KOPT-K1 (cell line): Measurements from ENCODE around the gene MYRIP.
"Not testable (repeated sequence)": the region's sequence is repeated elsewhere in the genome, so short reads cannot be mapped to it uniquely, and the experiment has no call there.

Source experiments
- H3K27ac ChIP-seq: fragments of 200-600 bp; sonication (generic); 2 replicates; pipeline ENCODE4 v1.5.1; 2016; ENCODE audit warnings: antibody characterized with exemption, mild to moderate bottlenecking, low read depth, low read length; ENCODE audit not compliant: poor library complexity, severe bottlenecking
- H3K36me3 ChIP-seq: fragments of 200-600 bp; sonication (generic); 2 replicates; pipeline ENCODE4 v1.5.1; 2017; ENCODE audit warnings: antibody characterized with exemption, mild to moderate bottlenecking, low read length, moderate library complexity; ENCODE audit not compliant: insufficient read depth
- H3K9me3 ChIP-seq: fragments of 200-600 bp; sonication (generic); 2 replicates; pipeline ENCODE4 v1.5.1; 2017; ENCODE audit warnings: antibody characterized with exemption, low read length, mild to moderate bottlenecking; ENCODE audit not compliant: insufficient read depth, poor library complexity, severe bottlenecking

The MYRIP gene

DNA sequence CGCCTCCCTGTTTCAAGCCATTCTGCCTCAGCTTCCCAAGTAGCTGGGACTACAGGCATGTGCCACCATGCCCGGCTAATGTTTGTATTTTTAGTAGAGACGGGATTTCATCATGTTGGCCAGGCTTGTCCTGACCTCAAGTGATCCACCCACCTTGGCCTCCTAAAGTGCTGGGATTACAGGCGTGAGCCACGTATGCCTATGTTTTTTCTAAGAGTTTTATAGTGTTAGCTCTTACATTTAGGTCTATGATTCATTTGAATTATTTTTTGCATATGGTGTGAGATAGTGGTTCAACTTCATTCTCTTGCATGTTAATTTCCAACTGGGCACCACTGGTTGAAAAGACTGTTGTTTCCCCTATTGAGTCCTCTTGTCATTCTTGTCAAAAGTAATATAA is 473.6 kb downstream of the MYRIP start:
- not testable (repeated sequence) for H3K27ac ChIP-seq, H3K36me3 ChIP-seq, H3K9me3 ChIP-seq

DNA sequence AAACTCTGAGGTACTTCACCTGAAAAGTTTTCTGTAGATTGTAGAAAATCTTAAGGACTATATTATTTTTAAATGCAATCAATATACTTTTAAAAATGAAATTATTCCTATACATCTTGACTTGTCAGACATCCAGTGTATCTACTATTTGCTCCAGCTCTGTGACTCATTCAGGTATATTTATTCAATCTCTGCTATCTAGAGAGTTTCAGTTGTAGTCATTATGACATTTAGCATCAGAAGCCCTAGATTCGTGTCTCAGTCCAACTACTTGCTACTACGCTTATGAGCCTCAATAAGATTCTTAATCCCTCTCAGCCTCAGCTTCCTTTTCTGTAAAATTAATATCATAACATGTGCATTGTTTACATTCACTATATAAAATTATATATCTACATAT is 477.8 kb downstream of the MYRIP start:
- Histone ChIP-seq H3K36me3 (no peaks in the 10 kb centered on the region), H3K27ac (no peak overlapping the region), H3K9me3 (peaks cover 16% of the 10 kb centered on the region)

DNA sequence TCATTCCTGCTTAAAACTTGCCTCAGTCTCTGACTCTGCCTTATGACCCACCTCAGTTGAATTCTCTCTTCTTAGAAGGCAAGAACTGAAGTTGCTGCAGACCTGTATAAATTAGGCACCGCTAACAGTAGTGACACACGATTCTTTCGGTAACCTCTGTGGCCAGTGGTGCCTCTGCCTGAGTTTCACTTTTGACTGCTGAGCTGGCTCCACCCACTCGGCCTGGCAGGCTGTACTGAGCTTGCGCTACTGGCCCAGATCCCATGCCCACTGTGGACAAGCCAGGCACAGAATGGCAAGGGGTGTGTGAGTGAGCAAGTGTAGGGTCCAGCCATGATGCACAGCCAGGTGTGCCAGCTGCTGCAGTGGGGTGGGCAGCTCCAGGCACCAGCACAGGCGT is 481.0 kb downstream of the MYRIP start:
- Histone ChIP-seq H3K9me3 (peaks cover 16% of the 10 kb centered on the region), H3K36me3 (no peaks in the 10 kb centered on the region), H3K27ac (no peak overlapping the region)

DNA sequence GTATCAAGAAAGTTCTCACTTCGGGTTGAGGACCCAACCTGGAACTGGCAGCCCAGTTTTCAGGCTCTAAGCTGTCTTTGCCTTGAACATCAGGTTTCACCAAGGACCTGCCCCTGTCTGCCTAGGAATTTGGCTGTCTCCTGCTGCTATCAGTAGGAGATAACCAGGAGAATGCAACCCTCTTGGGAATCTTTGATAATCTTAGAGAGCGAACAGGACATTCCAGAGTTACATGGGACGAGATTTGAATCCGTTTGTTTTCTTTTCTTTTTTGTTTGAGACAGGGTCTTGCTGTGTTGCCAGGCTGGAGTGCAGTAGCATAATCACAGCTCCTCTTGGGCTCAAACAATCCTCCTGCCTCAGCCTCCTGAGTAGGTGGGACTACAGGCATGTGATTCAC is 482.1 kb downstream of the MYRIP start:
- Histone ChIP-seq H3K27ac (no peak overlapping the region), H3K9me3 (peaks cover 16% of the 10 kb centered on the region), H3K36me3 (no peaks in the 10 kb centered on the region)

DNA sequence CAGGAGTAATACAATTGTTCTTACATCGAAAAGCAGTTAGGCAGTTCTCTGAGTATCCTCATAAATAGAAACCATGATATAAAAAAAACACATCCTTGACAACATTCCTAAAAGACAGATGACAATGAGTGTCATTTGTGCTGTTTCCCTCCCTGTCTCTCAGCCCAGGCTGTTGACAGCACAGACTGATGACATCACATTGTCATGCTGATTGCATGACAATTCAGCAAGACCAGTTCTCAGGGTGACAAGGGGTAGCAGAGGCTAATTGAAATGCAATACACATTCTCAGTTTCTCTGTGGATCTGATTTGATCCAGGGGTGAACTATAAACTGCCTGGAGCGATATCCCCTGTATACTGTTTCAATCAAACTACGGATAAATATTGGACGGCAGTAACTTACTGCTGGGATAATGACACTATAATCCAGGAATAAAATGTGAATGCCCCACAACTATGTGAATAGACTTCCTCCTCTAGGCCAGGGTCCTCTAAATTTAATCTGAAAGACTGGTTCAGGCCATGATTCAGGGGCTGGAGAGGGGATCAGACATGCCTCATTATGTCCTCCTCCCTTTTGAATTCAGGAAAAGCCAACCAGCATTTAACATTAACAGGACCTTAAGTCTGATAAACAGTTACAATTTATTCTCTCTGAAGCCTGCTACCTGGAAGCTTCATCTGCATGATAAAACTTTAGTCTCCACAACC is 483.4 kb downstream of the MYRIP start:
- Histone ChIP-seq H3K9me3 (peaks cover 16% of the 10 kb centered on the region), H3K36me3 (no peaks in the 10 kb centered on the region), H3K27ac (no peak overlapping the region)

DNA sequence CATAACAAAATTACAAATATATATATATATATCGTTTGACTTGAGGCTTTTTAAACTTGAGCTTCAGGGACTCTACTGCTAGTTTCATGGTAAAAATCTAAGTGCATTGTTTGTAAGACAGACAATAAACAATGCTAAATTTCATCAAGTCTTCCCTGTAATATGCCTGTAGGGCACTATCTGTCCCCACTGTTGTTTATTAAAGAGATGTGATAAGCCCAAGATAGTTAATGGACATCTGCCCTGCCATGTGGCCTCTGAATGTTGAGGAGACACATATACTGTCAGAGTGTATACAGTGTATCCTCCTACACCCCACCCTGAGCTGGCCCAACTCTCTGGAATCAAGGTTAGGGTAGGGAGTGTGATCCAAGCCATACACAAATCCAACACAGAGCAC is 485.0 kb downstream of the MYRIP start:
- peaks cover 16% of the 10 kb centered on the region for H3K9me3 ChIP-seq
- H3K36me3 ChIP-seq: no peaks in the 10 kb centered on the region
- no peak overlapping the region for H3K27ac ChIP-seq

DNA sequence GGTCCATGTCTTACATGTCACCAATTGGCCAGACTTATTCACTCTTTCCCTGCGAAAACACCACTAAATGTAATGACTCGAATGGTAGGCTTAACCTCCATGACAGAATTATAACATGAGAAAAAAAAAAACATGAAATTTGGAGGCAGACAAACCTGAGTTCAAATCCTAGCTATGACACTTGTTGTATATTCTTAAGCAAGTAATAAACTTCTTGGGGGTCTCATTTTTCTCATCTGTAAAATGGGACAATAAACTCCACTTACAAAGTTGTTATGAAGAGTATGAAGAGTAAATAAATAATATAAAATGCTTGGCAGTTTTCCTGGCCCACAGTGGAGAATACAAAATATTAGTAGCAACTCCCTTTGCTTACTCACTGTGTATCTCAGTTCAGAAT is 488.7 kb downstream of the MYRIP start:
- H3K36me3 ChIP-seq: no peaks in the 10 kb centered on the region
- no peak overlapping the region for H3K27ac ChIP-seq

DNA sequence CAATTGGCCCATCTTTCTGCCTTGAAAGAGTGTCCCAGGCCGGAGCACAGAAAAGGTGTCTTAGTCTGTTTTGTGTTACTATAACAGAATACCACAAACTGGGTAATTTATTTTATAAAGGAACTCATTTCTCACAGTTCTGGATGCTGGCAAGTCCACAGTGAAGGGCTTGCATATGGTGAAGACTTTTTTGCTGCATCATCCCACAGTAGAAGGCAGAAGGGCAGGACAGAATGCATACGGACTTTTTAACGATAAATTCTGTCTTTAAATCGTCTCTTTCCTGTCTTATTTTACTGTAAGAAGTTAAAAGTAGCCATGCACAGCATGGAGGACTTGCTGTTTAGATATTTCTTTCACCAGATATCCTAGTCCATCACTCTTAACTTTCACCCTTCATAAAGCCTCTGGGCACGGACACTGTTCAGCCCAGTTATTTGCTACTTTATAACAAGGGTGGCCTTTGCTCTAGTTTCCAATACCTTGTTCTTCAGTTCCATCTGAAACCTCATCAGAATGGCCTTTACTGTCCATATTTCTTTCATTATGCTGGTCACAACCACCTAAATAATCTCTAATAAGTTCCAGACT is 489.8 kb downstream of the MYRIP start:
- no peaks in the 10 kb centered on the region for H3K36me3 ChIP-seq
- H3K27ac ChIP-seq: no peak overlapping the region
- H3K9me3 ChIP-seq: no peaks in the 10 kb centered on the region

More for the DNA sequence above, 488.7 kb downstream of the MYRIP start:
- no peaks in the 10 kb centered on the region for H3K9me3 ChIP-seq

DNA sequence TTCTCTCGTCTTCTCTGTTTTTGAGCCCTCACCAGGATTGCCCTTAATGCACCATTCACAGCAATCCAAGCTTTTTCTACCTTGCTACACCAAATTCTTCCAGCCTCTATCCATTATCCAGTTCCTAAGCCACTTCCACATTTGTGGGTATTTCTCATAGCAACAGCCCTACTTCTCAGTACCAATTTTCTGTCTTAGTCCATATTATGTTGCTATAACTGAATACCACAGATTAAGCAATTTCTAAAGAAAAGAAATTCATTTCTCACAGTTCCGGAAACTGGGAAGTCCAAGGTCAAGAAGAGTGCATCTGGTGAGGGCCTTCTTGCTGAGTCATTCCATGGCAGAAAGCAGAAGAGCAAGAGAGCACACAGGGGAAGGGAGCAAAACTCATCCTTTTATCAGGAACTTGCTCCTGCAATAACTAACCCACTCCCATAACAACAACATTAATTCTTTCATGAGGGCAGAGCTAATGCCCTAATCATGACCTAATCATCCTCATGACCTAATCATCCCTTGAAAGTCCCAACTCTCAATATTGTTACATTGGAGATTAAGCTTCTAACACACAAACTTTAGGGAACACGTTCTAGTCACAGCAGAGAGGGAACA is 490.4 kb downstream of the MYRIP start:
- Histone ChIP-seq H3K27ac (no peak overlapping the region), H3K36me3 (no peaks in the 10 kb centered on the region), H3K9me3 (no peaks in the 10 kb centered on the region)

DNA sequence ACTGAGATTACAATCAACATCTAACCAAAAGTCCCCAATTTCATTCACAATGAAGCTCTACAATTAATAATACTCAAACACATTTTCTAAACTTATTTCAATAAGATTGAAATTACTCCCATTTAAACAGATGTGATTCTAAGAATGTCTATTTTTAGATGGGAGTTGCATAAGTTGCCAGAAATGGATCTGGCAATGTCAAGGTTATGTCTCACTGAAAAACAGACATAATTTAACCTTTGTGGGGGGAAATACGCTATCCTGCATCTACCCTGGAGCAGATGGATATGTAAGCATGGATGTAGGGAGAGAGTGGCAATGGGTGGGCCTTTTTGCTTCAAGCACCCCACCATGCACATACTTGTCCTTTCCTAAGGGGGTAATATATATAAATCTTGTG is 493.4 kb downstream of the MYRIP start:
- no peaks in the 10 kb centered on the region for H3K9me3 ChIP-seq
- H3K36me3 ChIP-seq: no peaks in the 10 kb centered on the region
- H3K27ac ChIP-seq: no peak overlapping the region

DNA sequence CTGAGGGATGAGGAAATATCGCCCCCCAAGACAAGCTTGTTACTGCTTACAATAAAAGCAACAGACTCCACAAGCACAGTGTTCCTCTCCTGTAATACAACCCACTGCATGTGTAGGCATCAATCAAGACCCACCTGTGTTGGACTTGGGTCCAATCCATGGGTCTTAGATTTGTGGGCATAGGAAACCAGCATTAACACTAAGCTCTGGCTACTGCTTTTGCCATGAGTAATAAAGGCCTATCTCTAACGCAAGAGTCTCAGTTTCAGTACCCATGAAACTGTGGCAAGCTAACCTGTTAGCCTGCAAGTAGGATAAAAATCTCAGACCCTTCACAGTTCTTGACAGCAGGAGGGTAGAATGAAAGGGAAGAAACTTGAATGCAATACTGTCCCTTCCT is 494.9 kb downstream of the MYRIP start:
- H3K36me3 ChIP-seq: no peaks in the 10 kb centered on the region
- no peak overlapping the region for H3K27ac ChIP-seq
- H3K9me3 ChIP-seq: no peaks in the 10 kb centered on the region

DNA sequence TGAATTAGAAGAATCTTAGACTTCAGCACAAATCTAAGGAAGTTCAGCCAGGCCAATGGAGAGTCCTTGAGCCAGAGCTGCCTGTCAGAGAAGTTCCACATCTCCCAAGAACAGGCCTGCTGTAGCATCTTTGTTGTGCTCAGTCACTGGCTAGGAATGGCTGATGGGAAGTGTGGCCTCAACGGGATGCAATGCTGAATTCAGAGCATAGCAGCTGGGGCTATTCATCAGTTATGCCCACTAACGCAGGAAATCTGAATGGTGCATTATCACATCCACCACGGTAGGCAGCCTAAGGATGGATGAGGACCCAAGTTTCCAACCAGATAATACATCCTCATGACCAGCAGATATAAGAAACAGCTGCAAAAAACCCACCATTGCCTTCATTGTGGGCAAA is 496.9 kb downstream of the MYRIP start:
- no peak overlapping the region for H3K27ac ChIP-seq
- no peaks in the 10 kb centered on the region for H3K9me3 ChIP-seq
- H3K36me3 ChIP-seq: peaks cover 7% of the 10 kb centered on the region

DNA sequence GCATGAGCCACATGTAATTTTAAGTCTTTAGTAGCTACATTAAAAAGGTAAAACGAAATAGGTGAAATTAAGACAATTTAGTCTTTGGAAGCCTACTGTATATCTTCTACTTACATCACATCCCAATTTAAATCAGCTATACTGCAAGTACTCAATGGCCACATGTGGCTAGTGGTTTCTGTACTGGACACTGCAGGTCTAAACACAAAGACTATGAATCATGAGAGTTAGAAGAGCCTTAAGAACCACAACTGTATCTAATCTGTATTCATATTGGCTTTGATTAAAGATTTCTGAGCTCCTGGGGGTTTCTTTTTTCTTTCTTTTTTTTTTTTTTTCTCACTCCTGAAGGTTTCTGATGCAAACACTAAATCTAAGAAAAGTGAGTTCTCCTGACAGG is 497.8 kb downstream of the MYRIP start:
- no peak overlapping the region for H3K27ac ChIP-seq
- peaks cover 15% of the 10 kb centered on the region for H3K36me3 ChIP-seq
- H3K9me3 ChIP-seq: no peaks in the 10 kb centered on the region

DNA sequence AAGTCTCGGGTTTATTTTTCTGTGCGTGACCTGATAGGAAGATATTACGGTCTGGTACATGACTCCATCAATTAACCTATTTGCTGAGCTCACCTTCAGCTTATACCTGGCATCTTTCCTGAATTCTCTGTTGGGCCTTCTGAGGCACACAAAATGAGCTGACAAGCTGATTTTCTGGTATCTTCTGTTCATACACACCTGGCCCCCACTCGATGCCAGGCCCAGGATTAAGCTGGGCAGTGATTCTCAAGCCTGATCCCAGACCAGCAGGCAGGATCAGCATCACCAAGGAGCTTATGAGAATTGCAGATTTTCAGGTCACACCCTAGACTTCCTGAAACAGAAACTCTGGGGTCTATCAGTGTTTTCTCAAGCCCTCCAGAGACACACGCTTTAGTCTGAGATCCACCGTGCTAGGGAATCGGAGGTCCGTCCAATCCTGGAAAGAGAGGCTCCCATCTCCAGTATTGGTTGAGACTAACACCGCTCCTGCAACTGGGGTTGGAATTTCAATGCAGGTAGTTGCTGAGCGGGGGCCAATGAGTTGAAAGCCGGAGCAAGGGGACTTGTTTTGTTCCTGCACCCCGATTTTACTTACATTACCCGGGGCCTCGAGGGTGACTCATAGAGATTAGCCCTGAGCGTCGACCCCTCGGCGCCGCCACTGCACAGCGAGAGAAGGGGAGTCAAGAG is 499.5 kb downstream of the MYRIP start:
- Histone ChIP-seq H3K36me3 (peaks cover 32% of the 10 kb centered on the region), H3K9me3 (no peaks in the 10 kb centered on the region), H3K27ac (peak overlapping the region; percentile 89)

DNA sequence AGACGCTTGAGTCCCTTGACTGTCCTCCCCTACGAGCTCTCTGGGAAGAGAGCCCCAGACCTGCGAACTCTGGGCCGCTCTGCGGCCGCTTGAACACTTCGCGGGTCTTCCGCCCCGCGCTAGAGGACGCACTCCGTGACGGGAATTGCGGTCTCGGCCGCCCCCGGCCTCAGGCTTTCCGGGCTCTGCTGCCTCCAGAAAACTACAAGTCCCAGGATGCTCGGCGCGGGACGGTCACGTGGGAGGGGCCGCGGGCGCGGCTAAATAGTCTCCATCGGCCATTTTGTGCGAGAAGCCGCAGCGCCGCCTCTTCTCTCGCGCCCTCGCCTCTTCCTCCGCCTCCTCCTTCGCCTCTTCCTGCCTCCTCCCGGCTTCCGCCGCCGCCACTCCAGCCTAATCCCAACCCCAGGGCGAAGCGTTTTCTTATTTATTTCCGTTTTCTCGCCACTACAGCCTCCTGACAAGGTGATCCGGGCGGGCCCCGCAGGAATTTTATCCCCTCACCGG is 500.1 kb downstream of the MYRIP start, which contains the start of gene EIF1B:
TSS of gene EIF1B (plus strand) at position 290 of the 507 bp plus-strand sequence. CDS start 235 bp downstream, outside the sequence.
- no peaks in the 10 kb centered on the region for H3K9me3 ChIP-seq
- peak within 1 kb of the TSS; percentile 89 for H3K27ac ChIP-seq

More for the DNA sequence above, 500.1 kb downstream of the MYRIP start, which contains the start of gene EIF1B:
- peaks cover 38% of the 10 kb centered on the region for H3K36me3 ChIP-seq
